Pancreas (tissue), 10 donors: ENCODE measurements around the gene SMAD3. TPM values are rescaled to one million over a fixed set of nuclear protein-coding genes. Genes with fewer than 3 reads are reported as not detected.

ENCODE experiments used
- ATAC-seq, 4 donors: fragments of 200-7000 bp; cut with Tn5 transposase; one replicate each; pipeline versions ENCODE4 v1.8.0 to v1.9.1; 2020; ENCODE audit warnings: mild to moderate bottlenecking in 4 of 4, moderate library complexity in 4 of 4
- DNase-seq, 6 donors: peaks; one replicate each; pipeline ENCODE4 v3.0.0-alpha.2; 2020
- FAIRE-seq: peaks from 2 replicates; lab custom pipeline; 2012; peaks lifted over from hg19 to GRCh38; lab: Jason Lieb, UNC
- H3K27ac ChIP-seq, 4 donors: fragments of 200-600 bp; sonication (generic); 1 replicate in 3 of 4; 2 replicates in 1 of 4; pipeline versions ENCODE4 v1.5.0 to v1.8.0; 2020
- H3K27me3 ChIP-seq, 4 donors: fragments of 200-600 bp; one replicate each; pipeline ENCODE4 v1.8.0; 2021
- H3K36me3 ChIP-seq, 3 donors: fragments of 200-600 bp; sonication (generic) in 1 of 3; one replicate each; pipeline versions ENCODE4 v1.5.0 to v1.8.0; 2020 to 2021
- H3K4me1 ChIP-seq, 3 donors: fragments of 200-600 bp; one replicate each; pipeline ENCODE4 v1.8.0; 2021
- H3K4me3 ChIP-seq, 4 donors: fragments of 200-600 bp; sonication (generic) in 2 of 4; one replicate each; pipeline versions ENCODE4 v1.5.0 to v1.8.0; 2020 to 2021
- H3K9me3 ChIP-seq, 4 donors: fragments of 200-600 bp; one replicate each; pipeline ENCODE4 v1.8.0; 2021
- CTCF ChIP-seq, 4 donors: fragments of 200-600 bp; sonication (generic) in 3 of 4; IDR thresholded peaks; one replicate each; pipeline versions ENCODE4 v1.5.0 to v1.8.0; 2021; ENCODE audit warnings: antibody characterized with exemption in 4 of 4
- WGBS, 2 donors: extraction: QIAGEN DNeasy Blood & Tissue Kit; methylation state at CpG; one replicate each; pipeline ENCODE4 v1.1.7; 2013; 5-methylcytosine and 5-hydroxymethylcytosine counted together
- intact Hi-C, 3 donors: fragments of 100-400 bp; cut with DNase I; formaldehyde crosslinking; loops; one replicate each; pipeline versions ENCODE4 v1.11.1 to v1.14.2; 2022
- polyA plus RNA-seq, 2 donors: library from polyadenylated mRNA; stranded (reverse); fragments of 200-250 nt; gene quantifications; one replicate each; pipeline ENCODE4 v1.2.3, GENCODE V29; 2013
- total RNA-seq, 6 donors: library from RNA; stranded (reverse); fragmentation: NEBNext Ultra II Directional in 4 of 6; extraction: Animal tissue kit (Norgen Biotek cat#: 25700) in 4 of 6; gene quantifications; one replicate each; pipeline versions ENCODE4 v1.2.1 to v1.2.4, GENCODE V29; 2021 to 2023
- donor health status: healthy with polysubstance abuse.
- donor health status: DM: no; HTN: no; CAD: no; lungs with moderate emphysema.
- donor health status: DM: no; HTN: no; CAD: no.
- donor health status: control.
- donor health status: control.
- donor health status: Bipolar disorder and iron deficiency.
- donor health status: DM: yes; HTN: yes; CAD: no.
- donor health status: DM: no; HTN: no; CAD: no.
- donor health status: DM: no; HTN: no; CAD: no.
- donor health status: DM: yes; HTN: yes; CAD: no.

SMAD3 gene
- total and polyA plus RNA-seq, 8 donors, result 7.9 to 42.5 (median 21.4) TPM

- Histone ChIP-seq H3K4me1 (no peaks in the 10 kb centered on the region), H3K9me3 (no peaks in the 10 kb centered on the region), H3K27ac (no peak overlapping the region), H3K4me3 (no peak overlapping the region), H3K27me3 (no peaks in the 10 kb centered on the region), H3K36me3 (peaks cover 0 to 6% (median 0%) of the 10 kb centered on the region in 3 donors)
- no peak for DNase-seq
- 99% methylated on average over 2 of the region's 2 CpGs for WGBS, 2 donors
- TF ChIP-seq CTCF (IDR thresholded peaks at IDR 0.05), result no peak
- FAIRE-seq, result no peak
- no peak for ATAC-seq
- intact Hi-C loops, result no loop called here
These were observed 159.9 kb downstream of the SMAD3 start for GRCh38 chr15:67225336-67225735.

- Histone ChIP-seq H3K4me3 (no peak overlapping the region), H3K9me3 (no peaks in the 10 kb centered on the region), H3K27ac (no peak overlapping the region), H3K36me3 (peaks cover 0 to 14% (median 0%) of the 10 kb centered on the region in 3 donors), H3K27me3 (no peaks in the 10 kb centered on the region), H3K4me1 (no peaks in the 10 kb centered on the region)
- intact Hi-C loops, result no loop called here
- no peak for ATAC-seq
- no peak for FAIRE-seq
- WGBS, 2 donors, result 85 to 88% methylated on average over 1 of the region's 1 CpG
- DNase-seq, result no peak
- TF ChIP-seq CTCF (IDR thresholded peaks at IDR 0.05), result no peak
These were observed 162.0 kb downstream of the SMAD3 start for GRCh38 chr15:67227431-67227830.

GRCh38 chr15:67227846-67228245 lies 162.4 kb downstream of the SMAD3 start:
- WGBS, 2 donors, result 92 to 94% methylated on average over 1 of the region's 1 CpG
- no peak for DNase-seq
- Histone ChIP-seq H3K27me3 (no peaks in the 10 kb centered on the region), H3K4me1 (no peaks in the 10 kb centered on the region), H3K27ac (no peak overlapping the region), H3K9me3 (no peaks in the 10 kb centered on the region), H3K36me3 (peaks cover 0 to 14% (median 0%) of the 10 kb centered on the region in 3 donors), H3K4me3 (no peak overlapping the region)
- FAIRE-seq, result no peak
- intact Hi-C loops, result no loop called here
- ATAC-seq, result no peak
- TF ChIP-seq CTCF (IDR thresholded peaks at IDR 0.05), result no peak

- DNase-seq, result no peak
These were observed 162.9 kb downstream of the SMAD3 start for GRCh38 chr15:67228286-67228685.

More at GRCh38 chr15:67228286-67228685, 162.9 kb downstream of the SMAD3 start:
- Histone ChIP-seq H3K27me3 (no peaks in the 10 kb centered on the region), H3K4me1 (no peaks in the 10 kb centered on the region), H3K4me3 (no peak overlapping the region), H3K9me3 (no peaks in the 10 kb centered on the region), H3K36me3 (peaks cover 0 to 14% (median 0%) of the 10 kb centered on the region in 3 donors), H3K27ac (no peak overlapping the region)
- ATAC-seq, result no peak
- intact Hi-C loops, result no loop called here
- FAIRE-seq, result no peak
- no peak for TF ChIP-seq CTCF (IDR thresholded peaks at IDR 0.05)
- WGBS, 2 donors, result 71 to 77% methylated on average over 1 of the region's 1 CpG
